C1 segment of cervical spinal cord (tissue), 14 donors: Measurements from ENCODE around the gene NOL4L.
"Not testable (repeated sequence)": the region's sequence is repeated elsewhere in the genome, so short reads cannot be mapped to it uniquely, and the experiment has no call there.

Experiments used
- DNase-seq, 14 donors: peaks; one replicate each; lab custom pipeline; 2025; lab: John Stamatoyannopoulos, UW

NOL4L gene

DNA sequence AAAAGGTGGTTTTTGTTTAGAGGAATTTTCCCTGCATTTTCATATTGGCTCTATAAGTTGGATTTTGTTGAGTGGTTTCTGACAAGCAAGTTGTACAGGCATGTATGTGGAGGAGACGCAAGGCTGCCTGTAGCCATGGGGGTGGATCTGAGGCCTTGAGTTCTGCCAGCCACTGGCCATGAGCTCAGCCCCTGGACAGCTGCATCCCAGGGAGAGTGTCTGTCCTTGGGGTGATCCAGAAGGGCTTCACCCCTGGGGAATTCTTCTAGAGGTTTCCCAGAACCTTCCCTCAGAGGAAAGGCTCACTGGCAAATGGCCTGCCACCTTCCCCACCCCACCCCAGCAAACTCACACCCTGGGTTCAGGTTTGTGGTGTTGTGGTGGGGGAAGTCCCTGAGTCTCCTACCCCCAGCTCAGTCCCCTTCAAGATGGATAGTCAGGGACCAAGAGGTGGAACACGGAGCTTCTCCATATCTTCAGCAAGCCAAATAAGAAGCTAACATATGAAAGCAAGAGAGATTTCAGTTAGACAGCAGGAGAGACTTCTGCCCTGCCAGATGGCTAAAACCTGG is 11.6 kb upstream of the NOL4L start:
- DNase-seq = no peak

DNA sequence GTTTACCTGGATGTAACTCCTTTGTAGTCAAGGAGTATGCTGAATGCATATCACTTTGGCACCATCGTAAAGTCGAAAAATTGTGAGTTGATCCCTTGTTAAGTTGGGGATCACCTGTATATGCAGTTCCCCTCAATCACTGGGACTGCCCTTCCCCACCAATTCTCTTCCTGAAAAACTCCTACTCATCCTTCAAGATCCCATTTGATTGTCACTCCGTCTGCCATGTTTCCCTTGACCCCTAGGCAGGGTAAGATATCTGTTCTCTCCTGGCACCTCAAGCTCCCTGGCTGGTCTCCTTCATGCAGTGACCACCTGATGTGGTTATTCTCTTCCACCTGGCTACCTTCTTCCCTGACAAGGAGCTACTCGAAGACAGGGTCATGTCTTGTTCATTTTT is 10.0 kb upstream of the NOL4L start:
- DNase-seq = no peak

DNA sequence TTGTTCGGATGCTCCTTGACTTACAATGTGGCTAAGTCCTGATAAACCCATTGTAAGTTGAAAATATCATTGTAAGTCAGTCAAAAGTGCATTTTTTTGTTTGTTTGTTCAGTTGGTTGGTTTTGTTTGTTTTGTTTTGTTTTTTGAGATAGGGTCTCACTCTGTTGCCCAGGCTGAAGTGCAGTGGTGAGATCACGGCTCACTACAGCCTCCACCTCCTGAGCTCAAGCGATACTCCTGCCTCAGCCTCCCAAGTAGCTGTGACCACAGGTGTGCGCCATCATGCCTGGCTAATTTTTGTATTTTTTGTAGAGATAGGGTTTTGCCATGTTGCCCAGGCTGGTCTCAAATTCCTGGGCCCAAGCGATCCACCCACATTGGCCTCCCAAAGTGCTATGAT is 9.5 kb upstream of the NOL4L start:
- DNase-seq = not testable (repeated sequence)

DNA sequence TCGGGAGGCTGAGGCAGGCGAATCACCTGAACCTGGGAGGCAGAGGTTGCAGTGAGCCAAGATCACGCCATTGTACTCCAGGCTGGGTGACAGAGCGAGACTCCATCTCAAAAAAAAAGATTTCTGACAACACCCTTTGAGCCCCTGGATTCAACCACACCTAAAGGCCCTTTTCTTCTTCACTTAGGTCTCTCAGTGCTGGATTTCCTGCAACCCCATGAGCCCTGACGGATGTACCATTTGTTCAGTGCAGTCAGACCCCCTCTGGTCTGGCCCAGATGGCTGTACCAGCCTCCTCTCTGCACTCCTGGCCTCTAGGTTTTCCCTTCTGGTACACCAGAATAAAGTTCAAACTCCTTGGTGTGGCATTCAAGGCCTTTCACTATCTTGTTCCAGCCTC is 9.1 kb upstream of the NOL4L start:
- DNase-seq = no peak

DNA sequence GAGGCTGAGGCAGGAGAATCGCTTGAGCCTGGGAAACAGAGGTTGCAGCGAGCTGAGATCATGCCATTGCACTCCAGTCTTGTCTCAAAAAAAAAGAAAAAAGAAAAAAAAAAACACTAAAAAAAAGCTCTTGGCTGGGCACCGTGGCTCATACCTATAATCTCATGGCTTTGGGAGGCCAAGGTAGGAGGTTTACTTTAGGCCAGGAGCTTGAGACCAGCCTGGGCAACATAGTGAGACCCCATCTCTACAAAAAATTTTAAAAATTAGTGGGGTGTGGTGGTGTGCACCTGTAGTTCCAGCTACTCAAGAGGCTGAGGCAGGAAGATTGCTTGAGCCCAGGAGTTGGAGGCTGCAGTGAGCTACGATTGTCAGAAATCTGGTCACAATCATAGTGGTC is 7.5 kb upstream of the NOL4L start:
- DNase-seq = not testable (repeated sequence)

DNA sequence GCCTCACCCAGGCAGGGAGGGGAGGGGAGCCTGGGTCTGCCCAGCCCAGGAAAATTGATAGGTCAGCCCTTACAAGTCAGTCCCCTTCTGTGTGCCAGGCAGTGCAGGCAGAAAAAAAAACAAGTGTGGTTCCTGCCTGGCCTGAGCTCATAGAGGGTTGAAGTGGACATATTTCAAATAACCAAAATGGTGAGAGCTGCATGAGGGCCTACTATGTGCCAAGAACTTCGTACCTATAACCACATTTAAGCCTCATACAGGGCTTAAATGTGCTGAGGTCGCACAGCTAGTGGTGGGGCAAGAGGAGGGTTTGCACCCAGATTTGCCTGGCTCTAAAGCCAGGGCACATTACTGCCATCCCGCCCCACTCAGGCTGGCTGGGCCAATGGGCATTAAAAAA is 6.9 kb upstream of the NOL4L start:
- no peak for DNase-seq

DNA sequence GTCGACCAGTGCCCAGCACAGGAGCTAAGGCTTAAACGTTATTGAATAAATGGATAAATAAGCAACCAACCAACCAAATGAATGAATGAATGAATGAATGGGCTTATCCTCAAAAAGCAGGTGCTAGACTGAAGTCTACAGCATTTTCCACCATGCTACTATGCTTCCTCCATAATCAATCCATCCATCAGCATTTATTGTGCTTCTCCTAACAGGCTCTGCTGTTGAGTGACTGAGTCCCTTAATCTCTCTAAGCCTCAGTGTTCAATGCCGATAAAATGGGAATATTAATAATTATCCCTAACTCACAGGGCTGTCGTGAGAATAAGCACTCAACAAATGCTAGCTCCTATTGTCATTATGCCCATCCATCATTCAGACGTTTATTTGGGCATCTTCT is 4.6 kb upstream of the NOL4L start:
- no peak for DNase-seq

DNA sequence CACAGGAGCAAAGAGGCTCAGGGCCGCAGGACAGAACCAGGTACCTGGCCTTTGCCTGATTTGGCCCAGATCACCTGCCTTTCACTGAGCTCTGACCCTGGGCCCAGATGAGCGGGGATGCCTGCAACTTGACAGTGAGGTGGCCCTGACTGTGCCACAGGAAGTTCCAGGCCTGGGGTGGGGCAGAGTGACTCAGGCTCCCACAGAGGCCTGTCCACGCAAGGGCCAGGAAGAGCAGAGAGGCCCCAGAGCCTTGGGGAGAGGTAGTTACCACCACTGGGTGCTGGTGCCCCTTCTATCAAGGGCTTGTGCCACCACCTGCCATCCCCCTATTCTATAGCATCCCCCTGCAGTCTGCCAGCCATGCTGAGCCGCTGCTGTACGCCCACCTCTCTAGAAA is 4.1 kb upstream of the NOL4L start:
- DNase-seq = no peak

DNA sequence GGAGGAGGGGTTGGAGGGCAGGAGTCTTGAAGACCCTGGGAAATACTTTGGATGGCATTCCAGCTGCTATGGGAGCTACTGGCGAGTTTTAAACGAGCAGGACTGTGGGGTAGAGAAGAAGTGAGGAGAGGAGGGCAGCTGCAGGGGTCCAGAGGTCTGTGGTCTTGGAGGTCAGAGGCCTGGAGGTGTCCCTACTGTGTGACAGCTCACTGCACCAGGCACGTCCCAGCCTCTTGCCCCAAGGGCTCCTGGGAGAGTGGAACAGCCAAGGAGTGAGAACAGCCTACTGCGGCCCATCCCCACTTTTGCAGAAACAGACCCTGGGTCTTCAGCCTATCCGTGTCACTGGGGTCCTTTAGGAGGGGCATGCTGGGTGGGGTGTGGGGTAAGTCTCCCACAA is 2.9 kb upstream of the NOL4L start:
- DNase-seq = no peak

DNA sequence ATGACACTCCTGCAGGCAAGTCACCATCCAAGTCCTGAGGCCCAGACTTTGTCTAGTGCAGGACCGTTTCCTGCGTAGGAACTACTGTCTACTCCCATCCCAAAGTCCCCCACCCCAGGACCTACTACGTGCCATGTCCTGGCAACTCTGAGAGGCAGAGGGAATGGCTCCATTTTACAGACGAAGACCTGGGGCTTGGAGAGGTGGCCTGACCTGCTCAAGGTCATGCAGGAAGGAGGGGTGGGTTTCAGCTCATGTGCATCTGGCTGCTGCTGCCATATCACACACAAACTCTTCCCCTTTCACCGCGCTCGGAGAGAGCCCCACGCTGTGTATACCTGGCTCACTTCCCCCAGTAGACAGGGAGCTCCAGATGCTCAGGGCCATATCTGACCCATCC is 1.2 kb upstream of the NOL4L start:
- DNase-seq = no peak

DNA sequence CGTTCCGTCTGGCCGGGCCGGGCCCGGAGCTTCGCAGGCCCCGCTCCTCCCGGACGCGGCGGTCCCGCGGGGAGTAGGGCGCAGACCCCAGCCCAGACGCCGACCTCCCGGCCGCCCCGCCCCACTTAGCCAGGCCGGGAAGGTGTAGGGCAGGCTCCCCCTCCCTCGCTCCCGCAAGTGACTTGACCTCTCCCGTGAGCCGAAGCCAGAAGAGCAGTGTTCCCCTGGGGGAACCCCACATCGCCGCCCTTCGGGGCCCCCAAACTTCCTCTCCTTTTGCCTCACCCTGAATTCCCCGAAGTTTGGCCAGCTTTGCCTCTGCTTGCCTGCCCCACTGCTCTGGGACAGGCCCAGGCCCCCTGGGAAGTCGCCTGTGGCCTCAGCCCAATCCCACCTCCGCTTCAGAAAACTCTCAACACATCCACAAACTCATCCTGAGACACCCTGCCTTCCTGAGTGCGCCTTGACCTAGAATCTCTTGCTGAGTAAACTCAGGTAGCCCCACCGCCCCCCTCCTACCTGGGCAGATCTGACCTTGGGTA is 524 bp upstream of the NOL4L start:
- DNase-seq = no peak

DNA sequence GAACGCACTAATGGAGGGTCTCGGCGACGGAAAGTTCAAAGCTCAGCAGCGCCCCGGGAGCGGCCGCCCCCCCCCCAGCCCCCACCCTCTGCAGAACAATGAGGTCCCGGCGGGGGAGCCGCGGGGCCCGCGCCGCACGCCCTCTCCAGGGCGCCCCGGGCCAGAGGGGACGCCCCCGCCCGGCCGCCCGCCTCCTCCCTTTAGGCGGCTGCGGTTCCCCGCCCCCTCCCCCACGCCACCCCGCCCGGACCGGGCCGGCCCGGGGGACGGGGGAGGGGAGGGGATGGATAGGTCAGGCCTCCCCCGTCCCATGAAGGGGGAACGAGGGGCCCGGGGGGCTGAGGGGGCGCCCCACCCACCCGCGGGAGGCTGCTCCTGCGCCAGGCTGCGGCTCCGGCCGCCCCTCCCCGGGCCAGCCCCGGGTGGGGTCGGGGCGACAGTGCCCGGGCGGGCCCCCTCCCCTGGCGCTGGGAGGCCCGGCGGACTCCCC is 1.5 kb downstream of the NOL4L start:
- DNase-seq = peak in 3 of 14 donors; percentile 53 to 69 (median 62)

DNA sequence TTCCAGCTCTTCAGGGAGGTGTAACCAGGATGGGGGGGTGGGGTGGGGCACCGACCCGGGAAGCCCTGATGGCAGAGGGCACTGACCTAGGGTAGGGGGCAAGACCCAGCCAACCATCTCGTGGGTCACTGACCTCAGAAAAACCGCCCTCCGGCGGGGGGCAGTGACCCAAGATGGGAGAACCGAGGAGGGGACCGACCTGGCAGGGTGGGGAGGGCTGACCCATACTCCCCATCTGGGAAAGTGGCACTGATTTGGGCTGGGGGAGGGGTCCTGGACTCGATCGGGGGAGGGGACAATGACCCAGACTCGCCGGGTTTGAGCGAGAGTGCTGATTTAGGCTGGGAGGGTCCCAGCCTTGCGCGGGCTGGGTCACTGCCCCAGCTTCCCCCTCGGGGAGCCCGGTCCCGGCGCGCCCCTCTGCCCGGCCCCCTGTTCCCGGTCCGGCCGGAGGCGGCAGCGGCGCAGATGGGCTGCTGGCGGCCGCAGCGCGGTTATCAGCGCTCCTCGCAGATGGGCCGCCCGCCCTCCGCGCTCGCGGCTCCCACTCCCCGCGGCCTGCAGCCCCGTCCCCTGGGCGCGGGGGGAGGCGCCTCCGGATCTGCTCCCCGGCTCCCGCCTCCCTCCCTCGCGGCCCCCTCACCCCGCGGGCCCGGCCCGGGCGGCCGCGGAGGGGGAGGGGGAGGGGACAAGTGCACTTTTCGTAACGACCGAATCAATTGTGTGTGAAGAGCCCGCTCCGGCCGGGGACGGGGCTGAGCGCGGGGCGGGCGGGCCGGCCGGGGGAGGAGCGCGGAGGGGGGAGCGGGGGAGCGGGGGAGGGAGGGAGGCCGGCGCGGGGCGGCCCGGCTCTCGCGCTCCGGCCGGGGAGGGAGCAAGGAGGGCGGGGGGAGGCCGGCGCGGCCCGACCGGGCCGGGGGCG is 2.2 kb downstream of the NOL4L start:
- DNase-seq = peak in 9 of 14 donors; percentile 13 to 62 (median 31)

DNA sequence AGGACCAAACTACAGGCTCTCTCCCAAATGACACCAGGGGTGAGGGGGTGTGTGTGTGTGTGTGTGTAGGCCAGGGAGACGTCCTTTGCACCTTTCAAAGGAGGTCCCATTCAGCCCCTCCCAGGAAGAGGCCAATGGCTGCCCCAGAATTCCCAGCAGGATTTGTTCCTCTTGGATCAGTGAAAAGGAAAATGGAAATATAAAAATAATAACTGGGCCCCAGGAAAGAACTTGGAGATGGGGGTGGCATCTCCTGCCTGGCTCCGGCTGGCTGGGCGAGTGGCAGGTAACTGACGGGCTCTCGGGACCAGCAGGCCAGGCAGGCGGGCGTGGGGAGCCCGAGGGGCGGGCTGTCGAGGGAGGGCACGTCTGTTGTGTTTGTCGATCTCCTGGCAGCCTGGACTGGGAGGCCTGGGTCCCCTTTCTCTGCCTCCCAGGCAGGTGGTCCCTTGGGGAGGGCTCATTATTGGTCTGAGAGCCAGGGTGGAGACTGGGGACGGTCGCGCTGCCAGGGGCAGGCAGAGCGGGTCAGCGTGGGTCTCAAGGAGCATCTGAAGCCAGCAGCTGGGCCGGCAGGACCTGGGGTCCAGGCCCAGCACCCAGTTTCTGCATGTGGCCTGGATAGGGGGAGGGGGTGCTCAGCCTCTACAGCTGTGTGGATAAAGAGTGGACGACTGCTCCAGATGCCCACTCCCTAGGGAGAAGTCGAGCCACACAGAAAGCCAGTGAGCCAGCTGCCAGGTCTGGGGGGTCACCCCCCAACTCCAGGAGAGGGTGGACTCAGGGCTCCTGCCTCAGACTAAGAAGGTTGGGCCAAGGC is 3.1 kb downstream of the NOL4L start:
- DNase-seq = peak in 2 of 14 donors; percentile 16 to 55

DNA sequence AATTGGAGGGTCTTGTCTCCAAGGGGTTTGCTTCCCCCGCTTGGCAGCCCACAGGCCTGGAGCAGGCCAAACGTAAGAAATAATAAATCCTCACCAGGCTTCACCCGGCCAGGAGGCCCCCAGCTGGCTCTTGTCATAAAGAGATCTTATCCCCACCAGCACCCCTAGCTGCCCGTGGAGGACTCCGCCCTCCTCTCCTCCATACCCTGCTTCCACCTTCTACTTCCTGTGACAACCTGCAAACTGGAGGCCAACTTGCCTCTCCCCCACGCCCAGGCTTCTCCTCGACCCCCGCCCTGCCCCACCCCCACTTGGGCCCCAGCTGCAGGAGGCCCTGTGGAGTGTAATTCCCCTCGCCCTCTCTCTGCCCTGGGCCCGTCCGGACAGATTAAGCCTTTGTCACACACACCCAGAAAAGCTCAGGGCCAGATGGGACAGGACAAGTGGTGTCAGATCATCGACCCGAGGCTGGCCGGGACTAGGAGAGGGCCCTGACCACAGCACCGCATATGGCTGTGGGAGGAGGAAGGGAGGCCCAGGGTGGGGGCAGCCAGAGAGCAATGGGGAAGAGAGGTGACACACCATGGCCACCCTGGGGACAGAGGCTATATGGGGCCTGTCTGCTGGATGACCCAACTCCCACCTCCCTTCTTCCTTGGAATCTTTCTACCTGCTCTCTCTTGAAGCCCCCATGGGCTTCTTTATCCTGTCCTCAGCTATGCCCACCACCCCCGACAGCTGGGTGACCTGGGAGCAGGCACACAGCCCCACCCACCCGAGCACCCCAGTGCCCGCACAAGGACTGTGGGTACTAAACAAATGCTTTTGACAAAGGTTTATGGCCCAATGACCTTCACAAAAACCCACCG is 3.9 kb downstream of the NOL4L start:
- peak in 3 of 14 donors; percentile 11 to 27 (median 22) for DNase-seq

DNA sequence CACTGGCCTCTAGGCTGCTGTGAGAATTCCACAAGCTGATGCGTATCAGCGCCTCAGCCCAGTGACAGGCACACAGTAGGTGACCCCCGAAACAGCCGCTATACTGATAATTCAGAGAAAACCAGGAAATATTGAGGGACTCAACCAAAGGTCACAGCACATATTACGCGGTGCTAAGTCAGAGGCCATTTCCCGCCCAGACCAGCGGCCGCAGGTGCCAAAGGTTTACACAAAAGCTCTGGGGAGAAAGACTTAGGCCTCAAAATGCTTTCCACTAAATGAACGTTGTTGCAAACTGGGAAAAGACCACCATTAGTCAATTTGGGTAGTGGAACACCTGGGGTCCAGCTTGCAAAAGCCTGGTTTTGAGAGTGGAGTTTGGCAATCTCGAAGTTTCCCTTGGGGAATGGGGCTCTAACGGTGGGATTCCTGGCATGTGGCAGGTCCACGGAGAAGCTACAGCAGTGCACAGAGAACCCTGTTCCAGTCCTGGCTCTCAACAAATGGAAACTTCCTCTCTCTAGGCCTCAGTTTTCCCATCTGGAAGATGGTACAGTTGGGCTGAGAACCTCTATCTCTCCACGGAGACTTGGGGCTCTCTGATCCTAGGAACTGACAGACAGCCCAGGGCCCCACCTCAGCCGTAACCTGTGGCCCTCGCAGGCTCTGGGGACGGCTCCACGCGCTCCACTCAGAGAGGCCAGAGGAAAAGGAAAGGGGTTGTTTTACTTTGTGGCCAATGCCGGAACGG is 4.7 kb downstream of the NOL4L start:
- no peak for DNase-seq

DNA sequence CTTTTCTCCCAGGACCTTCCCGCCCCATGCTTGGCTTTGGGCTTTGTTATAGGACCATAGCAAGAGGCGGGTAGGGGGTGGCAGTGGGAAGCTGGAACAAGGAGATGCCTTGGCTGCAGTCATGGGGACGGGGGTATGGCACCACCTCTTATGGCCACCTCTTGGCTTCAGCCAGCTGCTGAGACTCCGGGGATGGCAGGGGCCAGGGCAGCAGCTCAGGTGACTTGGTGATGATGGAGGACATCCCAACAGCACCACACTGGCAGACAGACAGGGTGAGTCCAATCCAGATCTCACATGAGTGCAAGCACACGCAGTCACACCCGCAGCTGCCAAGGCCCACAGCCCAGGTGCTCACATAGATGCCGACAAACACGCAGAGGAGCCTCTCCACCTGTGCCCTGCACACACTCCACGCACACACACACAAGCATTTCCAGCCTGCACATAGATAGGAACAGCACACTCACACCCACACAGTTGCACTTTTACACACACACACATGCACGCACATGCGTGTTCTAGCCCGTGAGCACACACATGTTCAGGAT is 6.2 kb downstream of the NOL4L start:
- no peak for DNase-seq

DNA sequence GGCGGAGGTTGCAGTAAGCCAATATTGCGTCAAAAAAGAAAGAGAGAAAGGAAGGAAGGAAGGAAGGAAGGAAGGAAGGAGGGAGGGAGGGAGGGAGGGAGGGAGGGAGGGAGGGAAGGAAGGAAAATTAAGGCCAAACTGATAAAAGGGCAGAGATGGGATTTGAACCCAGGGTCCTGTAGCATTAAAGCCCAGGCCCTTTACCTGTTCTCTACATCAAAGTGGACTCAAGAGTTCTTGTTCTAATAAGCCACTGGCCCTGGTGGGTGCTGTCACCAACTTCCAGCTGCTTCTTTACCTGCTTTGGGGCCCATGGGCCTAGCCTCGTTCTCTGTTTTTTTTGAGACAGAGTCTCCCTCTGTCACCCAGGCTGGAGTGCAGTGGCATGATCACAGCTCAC is 7.1 kb downstream of the NOL4L start:
- not testable (repeated sequence) for DNase-seq

DNA sequence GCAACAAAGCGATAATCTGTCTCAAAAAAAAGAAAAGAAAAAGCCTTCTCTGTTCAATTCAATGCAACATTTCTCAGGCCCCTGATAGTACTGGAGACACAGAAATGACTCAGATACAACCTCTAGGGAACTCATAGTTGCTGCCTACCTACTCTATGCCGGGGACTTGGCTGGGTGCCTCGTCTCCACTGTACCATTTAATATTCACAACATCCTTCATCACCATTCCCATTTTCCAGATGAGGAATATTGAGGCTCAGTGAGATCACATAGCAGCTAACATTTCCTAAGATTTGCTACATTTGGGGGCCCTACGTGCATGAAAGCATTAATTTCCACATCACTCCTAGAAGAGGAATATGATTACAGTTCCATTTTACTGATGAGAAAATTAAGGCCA is 7.5 kb downstream of the NOL4L start:
- no peak for DNase-seq

DNA sequence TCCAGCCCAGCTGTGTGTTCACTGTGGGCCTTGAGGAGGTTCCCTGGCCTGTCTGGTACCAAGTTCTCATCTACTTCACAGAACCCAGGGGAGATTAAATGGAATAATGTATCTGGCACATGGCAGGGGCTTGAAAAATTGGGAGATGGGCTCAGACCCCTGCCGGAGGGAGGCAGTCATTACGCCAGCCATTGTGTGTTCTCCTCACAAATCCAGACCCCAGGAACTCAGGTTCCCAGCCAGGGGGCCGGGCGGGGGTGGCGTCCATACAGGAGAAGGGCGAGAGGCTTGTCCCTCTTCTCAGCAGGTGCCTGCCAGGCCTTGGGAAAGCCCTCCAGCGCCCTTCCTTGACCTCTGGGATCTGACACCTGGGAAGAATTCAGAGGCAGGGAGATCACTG is 8.1 kb downstream of the NOL4L start:
- no peak for DNase-seq
